Sciatic nerve (tissue), 2 donors: ENCODE data around the gene MMP24. TPM values are rescaled to one million over a fixed set of nuclear protein-coding genes. Genes with fewer than 3 reads are reported as not detected.
A peak's percentile ranks its signal among the peaks of the same experiment; 100 is the strongest.
"Not testable (repeated sequence)": the region's sequence is repeated elsewhere in the genome, so short reads cannot be mapped to it uniquely, and the experiment has no call there.

ENCODE experiments used
- ATAC-seq: fragments of 200-7000 bp; cut with Tn5 transposase; one replicate; pipeline ENCODE4 v1.9.1; 2020; ENCODE audit warnings: mild to moderate bottlenecking, moderate library complexity
- DNase-seq: peaks from one replicate; pipeline ENCODE4 v3.0.0-alpha.2; 2020; ENCODE audit warnings: low spot score
- intact Hi-C: fragments of 100-400 bp; cut with DNase I; formaldehyde crosslinking; loops from one replicate; pipeline ENCODE4 v1.14.2; 2022
- total RNA-seq: library from RNA; stranded (reverse); fragmentation: NEBNext Ultra II Directional; extraction: Animal tissue kit (Norgen Biotek cat#: 25700); gene quantifications from one replicate; pipeline ENCODE4 v1.2.1, GENCODE V29; 2021
- donor health status: DM: no; HTN: no; CAD: no.
- donor health status: DM: no; HTN: no; CAD: no.

MMP24 gene
- total RNA-seq, 1 donor from 2014 or later, result 0.49 TPM

GRCh38 chr20:35298264-35298663, 71.8 kb downstream of the MMP24 start:
- DNase-seq (no peak), ATAC-seq (no peak)
- intact Hi-C loops, result no loop called here

- DNase-seq, result no peak
- no peak for ATAC-seq
- intact Hi-C loops, result no loop called here
These were observed 73.3 kb downstream of the MMP24 start for GRCh38 chr20:35299780-35300179.

GRCh38 chr20:35300469-35301262, 74.2 kb downstream of the MMP24 start:
- intact Hi-C loops, result no loop called here
- ATAC-seq, result no peak
- DNase-seq, result no peak

- DNase-seq (no peak), ATAC-seq (no peak)
- intact Hi-C loops, result no loop called here
These were observed 74.9 kb downstream of the MMP24 start for GRCh38 chr20:35301426-35301825.

- intact Hi-C loops, result no loop called here
- ATAC-seq (no peak), DNase-seq (no peak)
These were observed 76.2 kb downstream of the MMP24 start for GRCh38 chr20:35302421-35303335.

- intact Hi-C loops, result no loop called here
These were observed 76.9 kb downstream of the MMP24 start for GRCh38 chr20:35303382-35303734.

GRCh38 chr20:35303735-35304491, 77.4 kb downstream of the MMP24 start:
- intact Hi-C loops, result no loop called here

More at GRCh38 chr20:35303382-35303734, 76.9 kb downstream of the MMP24 start:
- DNase-seq (no peak), ATAC-seq (no peak)

GRCh38 chr20:35304956-35305355, 78.5 kb downstream of the MMP24 start:
- no peak for ATAC-seq
- DNase-seq, result no peak
- intact Hi-C loops, result loop anchor here (5.0 kb wide), 1 partner anchor 137 kb away; no protein-coding TSS in a partner anchor

More at GRCh38 chr20:35303735-35304491, 77.4 kb downstream of the MMP24 start:
- peak; percentile 75 for ATAC-seq
- DNase-seq, result peak; percentile 84

- DNase-seq (no peak), ATAC-seq (peak; percentile 59)
- intact Hi-C loops, result loop anchor here (5.0 kb wide), 1 partner anchor 136 kb away; no protein-coding TSS in a partner anchor
These were observed 79.4 kb downstream of the MMP24 start for GRCh38 chr20:35305682-35306556.

- DNase-seq (no peak), ATAC-seq (peak; percentile 65)
- intact Hi-C loops, result loop anchor here (5.0 kb wide), 1 partner anchor 135 kb away; no protein-coding TSS in a partner anchor
These were observed 80.5 kb downstream of the MMP24 start for GRCh38 chr20:35306931-35307517.

GRCh38 chr20:35307666-35308653, 81.5 kb downstream of the MMP24 start:
- DNase-seq (no peak), ATAC-seq (peak; percentile 51)
- intact Hi-C loops, result loop anchor here (5.0 kb wide), 1 partner anchor 134 kb away; no protein-coding TSS in a partner anchor

- ATAC-seq, result no peak
- intact Hi-C loops, result no loop called here
- no peak for DNase-seq
These were observed 84.9 kb downstream of the MMP24 start for GRCh38 chr20:35311409-35311808.

- ATAC-seq, result no peak
- intact Hi-C loops, result no loop called here
These were observed 85.3 kb downstream of the MMP24 start for GRCh38 chr20:35311822-35312221.

GRCh38 chr20:35312318-35312717, 85.8 kb downstream of the MMP24 start:
- ATAC-seq (no peak), DNase-seq (no peak)
- intact Hi-C loops, result no loop called here

More at GRCh38 chr20:35311822-35312221, 85.3 kb downstream of the MMP24 start:
- no peak for DNase-seq

- ATAC-seq, result no peak
These were observed 88.5 kb downstream of the MMP24 start for GRCh38 chr20:35314816-35315631.

GRCh38 chr20:35315632-35316020, 89.1 kb downstream of the MMP24 start:
- DNase-seq, intact Hi-C loops, ATAC-seq: not testable (repeated sequence)

More at GRCh38 chr20:35314816-35315631, 88.5 kb downstream of the MMP24 start:
- DNase-seq, result no peak
- intact Hi-C loops, result no loop called here
